GM12878 (cell line): ENCODE data around the gene RPGRIP1L. TPM values are rescaled to one million over a fixed set of nuclear protein-coding genes. Genes with fewer than 3 reads are reported as not detected.

Experiments used
- ATAC-seq: fragments of 200-7000 bp; cut with Tn5 transposase; 3 replicates; pipeline ENCODE4 v1.9.1; 2020; ENCODE audit warnings: mild to moderate bottlenecking, moderate library complexity
- BruUV-seq: library from RNA; stranded (reverse); fragments of 400-500 nt; replicated peaks from 2 replicates; lab custom pipeline; 2021; lab: Mats Ljungman, UMichigan
- CTCF ChIA-PET: fragments of 300-600 bp; sonication (Branson Sonifier 250); formaldehyde crosslinking; extraction: SDS; loops from one replicate; lab custom pipeline; 2021; ENCODE audit warnings: inconsistent platforms; lab: Yijun Ruan, JAX
- POLR2A ChIA-PET: fragments of 350-600 bp; formaldehyde crosslinking; extraction: SDS; loops from one replicate; lab custom pipeline; 2021; ENCODE audit warnings: inconsistent platforms; lab: Charles Lee
- RAD21 ChIA-PET: fragments of 300-600 bp; sonication (Branson Sonifier 250); formaldehyde crosslinking; loops from one replicate; lab custom pipeline; 2023; ENCODE audit warnings: antibody characterized with exemption; ENCODE audit not compliant: unreplicated experiment; lab: Charles Lee
- SMC1A ChIA-PET: fragments of 300-600 bp; sonication (Branson Sonifier 250); formaldehyde crosslinking; loops from one replicate; lab custom pipeline; 2023; ENCODE audit not compliant: unreplicated experiment, uncharacterized antibody; lab: Charles Lee
- DNase-seq: peaks from one replicate; pipeline ENCODE4 v3.0.0-alpha.2; 2011; ENCODE audit warnings: low read depth, low spot score
- FAIRE-seq: peaks from 3 replicates; lab custom pipeline; 2011; peaks lifted over from hg19 to GRCh38; lab: Jason Lieb, UNC
- H2AFZ ChIP-seq: 2 replicates; pipeline ENCODE4 v1.6.0; 2011; ENCODE audit warnings: low read depth, low read length, control low read depth; ENCODE audit not compliant: control insufficient read depth
- H3K27ac ChIP-seq: 2 replicates; pipeline ENCODE4 v1.5.1; 2011; ENCODE audit warnings: control low read depth; ENCODE audit not compliant: control insufficient read depth, insufficient read depth
- H3K27me3 ChIP-seq, 2 experiments: replicated peaks in 1 of 2; 2 replicates each; pipeline versions ENCODE4 v1.6.0 to v1.6.1; 2011; ENCODE audit warnings: low read length in 1 of 2; ENCODE audit not compliant: control insufficient read depth in 2 of 2, insufficient read depth in 2 of 2
- H3K36me3 ChIP-seq, 2 experiments: 2 replicates each; pipeline ENCODE4 v1.5.1; 2011; ENCODE audit warnings: low read length in 1 of 2; ENCODE audit not compliant: control insufficient read depth in 2 of 2, insufficient read depth in 2 of 2
- H3K4me1 ChIP-seq: 2 replicates; pipeline ENCODE4 v1.6.1; 2011; ENCODE audit warnings: mild to moderate bottlenecking, low read length, moderate library complexity, mixed read lengths; ENCODE audit not compliant: control insufficient read depth, insufficient read depth
- H3K4me2 ChIP-seq: 2 replicates; pipeline ENCODE4 v1.6.0; 2011; ENCODE audit warnings: control low read depth; ENCODE audit not compliant: control insufficient read depth, insufficient read depth
- H3K4me3 ChIP-seq: fragments of 200-600 bp; sonication (generic); 2 replicates; pipeline ENCODE4 v1.5.1; 2016
- H3K79me2 ChIP-seq: 2 replicates; pipeline ENCODE4 v1.6.0; 2011; ENCODE audit warnings: low read length; ENCODE audit not compliant: control insufficient read depth, insufficient read depth
- H3K9ac ChIP-seq: 2 replicates; pipeline ENCODE4 v1.8.0; 2011; ENCODE audit warnings: low read length, control low read depth, mixed read lengths; ENCODE audit not compliant: control insufficient read depth, insufficient read depth
- H3K9me3 ChIP-seq: replicated peaks from 3 replicates; pipeline ENCODE4 v1.5.1; 2011; ENCODE audit warnings: mild to moderate bottlenecking, low read length; ENCODE audit not compliant: control insufficient read depth, insufficient read depth
- H4K20me1 ChIP-seq: 2 replicates; pipeline ENCODE4 v1.6.0; 2011; ENCODE audit not compliant: control insufficient read depth, insufficient read depth
- CHD1 ChIP-seq: IDR thresholded peaks from 2 replicates; pipeline ENCODE4 v1.6.1; 2012; ENCODE audit warnings: low read depth, low read length, improper control_type of control experiment
- CUX1 ChIP-seq: IDR thresholded peaks from 2 replicates; pipeline ENCODE4 v1.6.1; 2012; ENCODE audit warnings: improper control_type of control experiment, low read depth, low read length; ENCODE audit not compliant: insufficient replicate concordance
- NFYB ChIP-seq: IDR thresholded peaks from 2 replicates; pipeline ENCODE4 v1.6.1; 2011; ENCODE audit warnings: low read depth, mild to moderate bottlenecking, low read length, improper control_type of control experiment, moderate library complexity; ENCODE audit not compliant: insufficient read depth
- YBX1 ChIP-seq: fragments of 450-650 bp; IDR thresholded peaks from 2 replicates; pipeline ENCODE4 v1.6.1; 2016; ENCODE audit warnings: antibody characterized with exemption
- WGBS: methylation state at CpG from one replicate; pipeline ENCODE4 v1.1.6; 2016; ENCODE audit warnings: low lambda C conversion rate; ENCODE audit not compliant: insufficient replicate concordance, insufficient coverage; ENCODE audit errors: missing lambda C conversion rate; 5-methylcytosine and 5-hydroxymethylcytosine counted together
- in situ Hi-C: fragments of 300-500 bp; cut with MboI; formaldehyde crosslinking; loops from 9 replicates; pipeline ENCODE4 v1.14.3; 2018; ENCODE audit warnings: mixed read lengths
- intact Hi-C: fragments of 100-400 bp; cut with micrococcal nuclease; formaldehyde crosslinking; loops from one replicate; pipeline ENCODE4 v1.14.2; 2022; ENCODE audit not compliant: unreplicated experiment
- polyA plus RNA-seq, 11 experiments: library from polyadenylated mRNA; depleted of rRNA in 4 of 11; unstranded in 6 of 11; stranded (reverse) in 5 of 11; fragments of >200 nt; fragmentation: Nextera tagmentation in 4 of 11; fragmentation: Illumina TruSeq in 1 of 11; extraction: Ambion mirVana in 4 of 11; extraction: Trizol in 1 of 11; gene quantifications; 1 replicate in 1 of 11; 2 replicates in 10 of 11; pipeline versions ENCODE4 v1.2.1 to v1.2.3, GENCODE V29; 2011 to 2016; ENCODE audit warnings: inconsistent platforms in 2 of 11, missing spikeins in 2 of 11, low read depth in 1 of 11
- total RNA-seq, 4 experiments: library from RNA; depleted of rRNA in 3 of 4; stranded (reverse); fragments of >200 nt in 3 of 4; fragmentation: Illumina TruSeq in 1 of 4; extraction: Trizol in 1 of 4; gene quantifications; 2 replicates each; pipeline versions ENCODE4 v1.2.1 to v1.2.3, GENCODE V29; 2013 to 2021

The RPGRIP1L gene
- total and polyA plus RNA-seq, 10 of the 15 experiments (the other 5 are each of a cell fraction or from before 2014, with no cell fraction given), result 3.5 to 9.6 (median 4.4) TPM

- WGBS, result 15% methylated on average over 2 of the region's 2 CpGs
- ChIA-PET RAD21 (no interaction called here), SMC1A (no interaction called here), POLR2A (no interaction called here), CTCF (no interaction called here)
- in situ Hi-C loops (no loop called here), intact Hi-C loops (no loop called here)
- Histone ChIP-seq H4K20me1 (no peaks in the 10 kb centered on the region), H3K4me3 (no peak overlapping the region), H3K79me2 (no peaks in the 10 kb centered on the region), H3K9me3 (no peaks in the 10 kb centered on the region), H3K9ac (no peak overlapping the region), H3K27ac (no peak overlapping the region), H3K36me3 (no peaks in the 10 kb centered on the region), H3K4me2 (no peak overlapping the region), H3K27me3 (no peaks in the 10 kb centered on the region), H3K4me1 (no peaks in the 10 kb centered on the region), H2AFZ (no peak overlapping the region)
- peak; percentile 66 for TF ChIP-seq NFYB
- TF ChIP-seq CHD1, result no peak
- ATAC-seq, result no peak
- no TSS peak for BruUV-seq
- no peak for FAIRE-seq
- no peak for DNase-seq
Measured at GRCh38 chr16:53581784-53582183, 121.9 kb downstream of the RPGRIP1L start.

- no peak overlapping the region for H2AFZ ChIP-seq
- H3K27ac ChIP-seq, result no peak overlapping the region
- intact Hi-C loops (no loop called here), in situ Hi-C loops (no loop called here)
- no peaks in the 10 kb centered on the region for H3K27me3 ChIP-seq
- no peak overlapping the region for H3K4me3 ChIP-seq
- TF ChIP-seq CUX1 (no peak), YBX1 (no peak), NFYB (no peak)
- POLR2A ChIA-PET, result no interaction called here
- H3K4me1 ChIP-seq, result no peaks in the 10 kb centered on the region
- RAD21 ChIA-PET, result no interaction called here
- no peaks in the 10 kb centered on the region for H3K9me3 ChIP-seq
- H3K4me2 ChIP-seq, result no peak overlapping the region
- WGBS, result 72% methylated on average over 12 of the region's 12 CpGs
- BruUV-seq, result no TSS peak
- SMC1A ChIA-PET, result no interaction called here
- no peaks in the 10 kb centered on the region for H4K20me1 ChIP-seq
- CTCF ChIA-PET, result no interaction called here
- FAIRE-seq, result no peak
- no peak for DNase-seq
- no peaks in the 10 kb centered on the region for H3K79me2 ChIP-seq
- peak; percentile 19; the same call in 1 of the 3 replicates for ATAC-seq
- no peaks in the 10 kb centered on the region for H3K36me3 ChIP-seq
- H3K9ac ChIP-seq, result no peak overlapping the region
Measured at GRCh38 chr16:53580038-53580802, 123.4 kb downstream of the RPGRIP1L start.
